ENCODE results near the gene TXLNB. TPM values are rescaled to one million over a fixed set of nuclear protein-coding genes. Genes with fewer than 3 reads are reported as not detected.

The TXLNB gene
- total and polyA plus RNA-seq, 2 experiments from 2014 or later, result 0.37 to 0.50 TPM

GRCh38 chr6:139330826-139331500, 39.2 kb upstream of the TXLNB start:
- 84% methylated on average over 3 of the region's 3 CpGs for WGBS (ENCODE audit: low lambda C conversion rate, missing lambda C conversion rate)
- Histone ChIP-seq H3K79me2 (no peaks in the 10 kb centered on the region), H3K36me3 (replicated peaks; ENCODE audit: insufficient read depth, low read depth) (no peaks in the 10 kb centered on the region), H3K27me3 (no peaks in the 10 kb centered on the region), H3K4me2 (no peak overlapping the region), H3K27ac (no peak overlapping the region), H3K9me3 (ENCODE audit: low read depth) (no peaks in the 10 kb centered on the region), H3K9me2 (replicated peaks; ENCODE audit: insufficient read depth) (no peaks in the 10 kb centered on the region), H4K20me1 (ENCODE audit: insufficient read depth, poor library complexity, severe bottlenecking) (no peaks in the 10 kb centered on the region), H2AFZ (no peak overlapping the region), H3K4me3 (no peak overlapping the region), H3K4me1 (ENCODE audit: insufficient read depth) (no peaks in the 10 kb centered on the region)
- DNase-seq (ENCODE audit: low spot score), result no peak
- TF ChIP-seq EZH2 (IDR thresholded peaks at IDR 0.05; ENCODE audit: borderline replicate concordance), result no peak

GRCh38 chr6:139330306-139330705, 38.5 kb upstream of the TXLNB start:
- Histone ChIP-seq H3K4me3 (no peak overlapping the region), H3K9me3 (ENCODE audit: low read depth) (no peaks in the 10 kb centered on the region), H3K79me2 (no peaks in the 10 kb centered on the region), H3K27me3 (no peaks in the 10 kb centered on the region), H4K20me1 (ENCODE audit: insufficient read depth, poor library complexity, severe bottlenecking) (no peaks in the 10 kb centered on the region), H3K9me2 (replicated peaks; ENCODE audit: insufficient read depth) (no peaks in the 10 kb centered on the region), H3K4me2 (no peak overlapping the region), H3K4me1 (ENCODE audit: insufficient read depth) (no peaks in the 10 kb centered on the region), H2AFZ (no peak overlapping the region), H3K27ac (no peak overlapping the region), H3K36me3 (replicated peaks; ENCODE audit: insufficient read depth, low read depth) (no peaks in the 10 kb centered on the region)
- DNase-seq (ENCODE audit: low spot score), result no peak
- TF ChIP-seq EZH2 (IDR thresholded peaks at IDR 0.05; ENCODE audit: borderline replicate concordance), result no peak
- no peak for TF ChIP-seq CTCF (IDR thresholded peaks at IDR 0.05; ENCODE audit: poor library complexity)
- TF ChIP-seq EZH2phosphoT487 (IDR thresholded peaks at IDR 0.05; ENCODE audit: low read depth, severe bottlenecking, unreplicated experiment), result no peak
- 86% methylated on average over 5 of the region's 5 CpGs for WGBS (ENCODE audit: low lambda C conversion rate, missing lambda C conversion rate)

GRCh38 chr6:139329224-139329623, 37.4 kb upstream of the TXLNB start:
- Histone ChIP-seq H3K4me3 (no peak overlapping the region), H3K4me1 (ENCODE audit: insufficient read depth) (no peaks in the 10 kb centered on the region), H3K9me2 (replicated peaks; ENCODE audit: insufficient read depth) (no peaks in the 10 kb centered on the region), H4K20me1 (ENCODE audit: insufficient read depth, poor library complexity, severe bottlenecking) (no peaks in the 10 kb centered on the region), H3K4me2 (no peak overlapping the region), H3K36me3 (replicated peaks; ENCODE audit: insufficient read depth, low read depth) (no peaks in the 10 kb centered on the region), H3K9me3 (ENCODE audit: low read depth) (no peaks in the 10 kb centered on the region), H2AFZ (no peak overlapping the region), H3K27me3 (no peaks in the 10 kb centered on the region), H3K27ac (no peak overlapping the region), H3K79me2 (no peaks in the 10 kb centered on the region)
- DNase-seq (ENCODE audit: low spot score), result no peak
- TF ChIP-seq CTCF (IDR thresholded peaks at IDR 0.05; ENCODE audit: poor library complexity) (no peak), EZH2phosphoT487 (IDR thresholded peaks at IDR 0.05; ENCODE audit: low read depth, severe bottlenecking, unreplicated experiment) (no peak), EZH2 (IDR thresholded peaks at IDR 0.05; ENCODE audit: borderline replicate concordance) (no peak)
- 96% methylated on average over 3 of the region's 3 CpGs for WGBS (ENCODE audit: low lambda C conversion rate, missing lambda C conversion rate)

GRCh38 chr6:139327038-139327437, 35.2 kb upstream of the TXLNB start:
- Histone ChIP-seq H3K4me2 (no peak overlapping the region), H3K9me3 (ENCODE audit: low read depth) (no peaks in the 10 kb centered on the region), H4K20me1 (ENCODE audit: insufficient read depth, poor library complexity, severe bottlenecking) (no peaks in the 10 kb centered on the region), H3K27me3 (no peaks in the 10 kb centered on the region), H3K27ac (no peak overlapping the region), H3K36me3 (replicated peaks; ENCODE audit: insufficient read depth, low read depth) (no peaks in the 10 kb centered on the region), H3K79me2 (no peaks in the 10 kb centered on the region), H3K9me2 (replicated peaks; ENCODE audit: insufficient read depth) (no peaks in the 10 kb centered on the region), H2AFZ (no peak overlapping the region), H3K4me3 (no peak overlapping the region), H3K4me1 (ENCODE audit: insufficient read depth) (no peaks in the 10 kb centered on the region)
- WGBS (ENCODE audit: low lambda C conversion rate, missing lambda C conversion rate), result 93% methylated on average over 5 of the region's 5 CpGs
- no peak for TF ChIP-seq CTCF (IDR thresholded peaks at IDR 0.05; ENCODE audit: poor library complexity)
- no peak for DNase-seq (ENCODE audit: low spot score)

All from hepatocyte (in vitro differentiated cells).